ENCODE results near the gene SNX14.
A peak's percentile ranks its signal among the peaks of the same experiment; 100 is the strongest.

The SNX14 gene

GRCh38 chr6:85469276-85470022, 124.2 kb downstream of the SNX14 start:
- H3K4me3 ChIP-seq (ENCODE audit: low read depth, low read length): no peak overlapping the region
- TF ChIP-seq, protein P1, sequence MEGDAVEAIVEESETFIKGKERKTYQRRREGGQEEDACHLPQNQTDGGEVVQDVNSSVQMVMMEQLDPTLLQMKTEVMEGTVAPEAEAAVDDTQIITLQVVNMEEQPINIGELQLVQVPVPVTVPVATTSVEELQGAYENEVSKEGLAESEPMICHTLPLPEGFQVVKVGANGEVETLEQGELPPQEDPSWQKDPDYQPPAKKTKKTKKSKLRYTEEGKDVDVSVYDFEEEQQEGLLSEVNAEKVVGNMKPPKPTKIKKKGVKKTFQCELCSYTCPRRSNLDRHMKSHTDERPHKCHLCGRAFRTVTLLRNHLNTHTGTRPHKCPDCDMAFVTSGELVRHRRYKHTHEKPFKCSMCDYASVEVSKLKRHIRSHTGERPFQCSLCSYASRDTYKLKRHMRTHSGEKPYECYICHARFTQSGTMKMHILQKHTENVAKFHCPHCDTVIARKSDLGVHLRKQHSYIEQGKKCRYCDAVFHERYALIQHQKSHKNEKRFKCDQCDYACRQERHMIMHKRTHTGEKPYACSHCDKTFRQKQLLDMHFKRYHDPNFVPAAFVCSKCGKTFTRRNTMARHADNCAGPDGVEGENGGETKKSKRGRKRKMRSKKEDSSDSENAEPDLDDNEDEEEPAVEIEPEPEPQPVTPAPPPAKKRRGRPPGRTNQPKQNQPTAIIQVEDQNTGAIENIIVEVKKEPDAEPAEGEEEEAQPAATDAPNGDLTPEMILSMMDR (IDR thresholded peaks at IDR 0.05; ENCODE audit: low read depth, low read length): no peak

DNA sequence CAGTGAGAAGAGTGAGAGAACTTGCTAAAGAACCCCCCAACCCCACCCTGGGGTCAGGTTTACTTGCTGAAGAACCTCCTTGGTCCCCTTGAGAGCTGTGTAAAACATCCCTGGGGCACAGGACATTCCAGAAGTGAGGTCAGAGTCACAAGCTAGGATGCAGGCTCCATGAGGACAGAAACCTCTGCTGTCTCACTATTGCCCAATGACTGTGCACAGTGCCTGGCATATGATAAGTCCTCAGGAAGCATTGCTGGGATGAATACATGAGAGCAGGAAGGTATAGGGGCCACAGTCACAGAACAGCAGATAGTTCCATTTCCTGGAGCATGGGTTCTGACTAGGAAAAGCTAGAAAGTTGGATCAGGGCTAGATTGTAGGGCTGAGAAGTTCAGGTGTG, 125.3 kb downstream of the SNX14 start:
- TF ChIP-seq, protein P1 (IDR thresholded peaks at IDR 0.05; ENCODE audit: low read depth, low read length): no peak
- no peak overlapping the region for H3K4me3 ChIP-seq (ENCODE audit: low read depth, low read length)

DNA sequence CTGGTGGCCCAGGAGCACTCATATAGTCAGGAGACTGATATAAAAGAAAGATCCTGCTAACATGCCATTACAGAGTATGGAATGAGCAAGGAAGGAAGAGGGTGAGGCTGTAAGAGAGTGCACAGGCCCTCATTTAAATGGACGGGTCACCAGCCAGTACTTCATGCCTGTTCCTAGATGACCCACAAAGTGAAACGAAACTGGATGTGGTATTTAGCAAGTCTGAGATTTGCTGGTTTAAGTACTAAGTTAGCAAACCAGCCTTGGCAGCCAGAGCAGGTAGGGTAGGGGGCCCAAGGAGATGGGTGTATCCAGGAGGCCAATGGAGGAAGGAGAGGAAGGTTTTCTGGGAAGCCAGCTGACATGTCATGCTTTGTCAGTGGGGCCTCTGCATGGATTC, 127.9 kb downstream of the SNX14 start:
- H3K4me3 ChIP-seq (ENCODE audit: low read depth, low read length): no peak overlapping the region
- TF ChIP-seq, protein P1 (IDR thresholded peaks at IDR 0.05; ENCODE audit: low read depth, low read length): no peak

- peak overlapping the region; percentile 23; the same call in 1 of the 2 replicates for H3K4me3 ChIP-seq (ENCODE audit: low read depth, low read length)
- TF ChIP-seq, protein P1 (IDR thresholded peaks at IDR 0.05; ENCODE audit: low read depth, low read length): no peak
Observed at GRCh38 chr6:85464722-85465150, 128.9 kb downstream of the SNX14 start.

- TF ChIP-seq, protein P1 (IDR thresholded peaks at IDR 0.05; ENCODE audit: low read depth, low read length): no peak
- H3K4me3 ChIP-seq (ENCODE audit: low read depth, low read length): peak overlapping the region; percentile 23; the same call in 1 of the 2 replicates
Observed at GRCh38 chr6:85464260-85464644, 129.4 kb downstream of the SNX14 start.

GRCh38 chr6:85463621-85464259, 129.9 kb downstream of the SNX14 start:
- TF ChIP-seq, protein P1 (IDR thresholded peaks at IDR 0.05; ENCODE audit: low read depth, low read length): no peak
- H3K4me3 ChIP-seq (ENCODE audit: low read depth, low read length): no peak overlapping the region

- H3K4me3 ChIP-seq (ENCODE audit: low read depth, low read length): no peak overlapping the region
- TF ChIP-seq, protein P1 (IDR thresholded peaks at IDR 0.05; ENCODE audit: low read depth, low read length): no peak
Observed at GRCh38 chr6:85462673-85463072, 131.0 kb downstream of the SNX14 start.
